Hepatocyte (in vitro differentiated cells): Measurements from ENCODE around the gene DNAH11.

Experiments used
- CTCF ChIP-seq: fragments of 200-600 bp; sonication (generic); IDR thresholded peaks from 2 replicates; pipeline ENCODE4 v1.5.1; 2016; ENCODE audit warnings: antibody characterized with exemption, mild to moderate bottlenecking; ENCODE audit not compliant: poor library complexity
- EZH2 ChIP-seq: fragments of 200-600 bp; sonication (generic); IDR thresholded peaks from 2 replicates; pipeline ENCODE4 v1.6.1; 2016; ENCODE audit warnings: antibody characterized with exemption, mild to moderate bottlenecking, borderline replicate concordance
- EZH2phosphoT487 ChIP-seq: fragments of 200-600 bp; sonication (generic); IDR thresholded peaks from one replicate; pipeline ENCODE4 v1.6.1; 2018; ENCODE audit warnings: antibody characterized with exemption, mild to moderate bottlenecking, low read depth, moderate library complexity; ENCODE audit not compliant: unreplicated experiment, severe bottlenecking

- TF ChIP-seq CTCF (no peak), EZH2phosphoT487 (no peak), EZH2 (no peak)
Measured at GRCh38 chr7:21908746-21909145, 365.9 kb downstream of the DNAH11 start.
